ENCODE measurements around the gene GOLIM4.

Gene GOLIM4

DNA sequence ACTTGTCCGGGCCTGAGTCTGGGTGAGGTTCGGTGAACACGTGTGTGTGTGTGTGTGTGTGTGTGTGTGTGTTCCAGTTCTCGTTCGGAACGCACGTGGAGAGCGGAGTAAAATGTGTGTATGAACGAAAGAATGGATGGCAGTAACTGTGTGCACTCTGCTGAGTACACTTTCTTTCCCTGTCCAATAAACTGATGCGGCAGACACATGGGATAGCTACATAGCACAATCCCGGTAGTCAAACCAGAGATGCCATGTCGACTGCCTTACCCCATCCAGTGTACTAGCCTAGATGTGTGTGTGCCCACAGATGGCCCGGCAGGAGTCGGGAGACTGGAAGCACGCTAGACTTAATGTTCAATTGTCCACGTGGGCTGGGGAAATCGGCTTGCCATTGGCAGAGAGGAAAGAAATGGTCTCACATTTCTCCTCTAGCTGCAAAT is 507 bp upstream of the GOLIM4 start:
- peak in 1 of 2 donors; percentile 84 for DNase-seq

DNA sequence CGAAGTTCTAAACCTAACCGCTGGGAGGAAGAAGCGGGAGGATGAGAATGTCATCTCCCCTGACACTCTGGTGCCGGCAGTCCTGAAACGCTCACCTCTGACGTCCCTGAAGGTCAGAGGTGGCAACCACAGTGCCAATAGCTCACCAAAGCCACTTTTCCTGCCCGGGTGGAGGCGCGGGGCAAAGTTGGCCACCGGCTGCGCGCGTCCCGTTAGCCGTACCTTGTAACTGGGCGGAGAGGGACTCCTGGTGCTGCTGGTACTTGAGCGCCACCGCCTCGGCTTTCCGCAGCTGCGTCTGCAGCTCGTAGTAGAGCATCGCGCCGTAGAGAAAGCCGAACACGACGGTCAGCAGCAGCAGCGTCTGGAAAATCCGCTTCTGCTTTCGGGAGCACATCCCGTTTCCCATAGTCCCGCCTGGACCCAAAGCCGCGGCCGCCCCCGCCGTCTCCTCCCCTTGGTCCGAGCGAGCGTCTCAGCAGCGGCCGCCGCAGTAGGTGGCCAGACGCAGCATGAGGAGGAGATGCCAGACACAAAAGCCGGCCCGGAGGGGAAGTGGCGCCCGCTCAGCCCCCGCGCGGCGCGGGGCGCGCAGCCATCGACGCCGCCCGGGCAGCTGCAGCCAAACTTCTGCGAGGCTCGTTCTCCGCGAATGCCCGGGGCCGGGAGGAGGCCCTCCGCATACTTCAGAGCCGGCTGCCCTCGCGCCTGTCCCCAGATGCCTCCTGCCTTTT is 680 bp downstream of the GOLIM4 start:
- peak; percentile 63 to 64 for DNase-seq

DNA sequence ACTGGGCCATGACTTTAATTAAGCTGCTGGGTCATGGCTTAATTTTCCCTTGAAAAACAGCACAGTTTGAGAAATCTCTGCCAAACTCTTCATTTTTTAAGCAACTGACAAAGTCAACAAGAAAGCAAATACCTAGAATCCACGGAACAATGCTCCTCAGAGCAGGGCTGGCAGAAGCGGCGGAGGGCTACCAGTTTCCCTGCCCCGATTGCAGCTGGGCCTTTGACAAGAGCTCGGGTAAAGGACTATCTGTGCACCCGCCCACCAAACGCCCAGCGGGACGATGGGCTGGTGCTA is 1.2 kb downstream of the GOLIM4 start:
- no peak for DNase-seq

GRCh38 chr3:168093790-168094189 is 1.9 kb downstream of the GOLIM4 start:
- no peak for DNase-seq

GRCh38 chr3:168093229-168093628 is 2.5 kb downstream of the GOLIM4 start:
- DNase-seq = no peak

DNA sequence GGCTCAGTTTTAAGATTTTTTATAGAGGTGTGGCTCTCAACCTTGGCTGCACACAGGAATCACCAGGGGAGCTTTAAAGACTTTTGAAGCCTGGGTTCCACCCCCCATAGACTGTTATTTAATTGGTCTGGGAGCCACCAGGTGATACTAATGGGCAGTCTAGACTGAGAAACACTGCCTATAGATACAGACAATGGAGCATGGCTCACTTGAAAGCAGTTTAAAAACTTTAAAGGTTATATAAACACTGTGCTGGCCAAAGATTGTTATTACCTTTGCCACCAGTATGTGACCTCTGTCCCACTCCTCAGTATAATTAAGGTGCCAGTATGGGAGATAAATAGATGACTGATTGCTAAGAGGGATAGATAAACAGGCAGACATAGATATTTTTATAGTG is 3.8 kb downstream of the GOLIM4 start:
- no peak for DNase-seq

GRCh38 chr3:168091302-168091858 is 4.3 kb downstream of the GOLIM4 start:
- no peak for DNase-seq

DNA sequence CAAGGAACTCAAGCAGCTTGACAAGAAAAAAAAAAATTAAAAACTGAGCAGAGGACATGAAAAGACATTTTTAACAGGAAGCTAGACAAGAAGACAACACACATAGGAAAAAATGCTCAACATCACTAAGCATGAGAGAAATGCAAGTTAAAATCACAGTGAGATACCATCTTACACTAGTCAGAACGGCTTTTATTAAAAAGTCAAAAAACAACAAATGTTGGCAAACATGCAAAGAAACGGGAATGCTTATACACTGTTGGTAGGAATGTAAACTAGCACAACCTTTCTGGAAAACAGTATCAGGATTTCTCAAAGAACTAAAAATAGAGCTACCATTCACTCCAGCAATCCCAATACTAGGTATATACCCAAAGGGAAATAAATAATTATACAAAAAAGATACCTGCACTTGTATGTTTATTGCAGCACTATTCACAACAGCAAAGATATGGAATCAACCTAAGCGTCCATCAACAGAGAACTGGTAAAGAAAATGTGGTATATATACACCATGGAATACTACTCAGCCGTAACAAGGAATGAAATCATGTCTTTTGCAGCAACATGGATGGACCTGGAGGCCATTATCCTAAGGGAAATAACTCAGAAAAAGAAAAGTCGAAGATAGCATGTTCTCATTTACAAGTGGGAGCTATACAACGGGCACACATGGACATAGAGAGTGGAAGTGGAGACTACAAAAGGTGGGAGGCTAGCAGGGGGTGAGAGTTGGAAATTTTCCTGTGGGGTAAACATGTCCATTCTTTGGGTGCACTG is 5.2 kb downstream of the GOLIM4 start:
- no peak for DNase-seq

- no peak for DNase-seq
Observed at GRCh38 chr3:168089179-168089771, 6.4 kb downstream of the GOLIM4 start.

DNA sequence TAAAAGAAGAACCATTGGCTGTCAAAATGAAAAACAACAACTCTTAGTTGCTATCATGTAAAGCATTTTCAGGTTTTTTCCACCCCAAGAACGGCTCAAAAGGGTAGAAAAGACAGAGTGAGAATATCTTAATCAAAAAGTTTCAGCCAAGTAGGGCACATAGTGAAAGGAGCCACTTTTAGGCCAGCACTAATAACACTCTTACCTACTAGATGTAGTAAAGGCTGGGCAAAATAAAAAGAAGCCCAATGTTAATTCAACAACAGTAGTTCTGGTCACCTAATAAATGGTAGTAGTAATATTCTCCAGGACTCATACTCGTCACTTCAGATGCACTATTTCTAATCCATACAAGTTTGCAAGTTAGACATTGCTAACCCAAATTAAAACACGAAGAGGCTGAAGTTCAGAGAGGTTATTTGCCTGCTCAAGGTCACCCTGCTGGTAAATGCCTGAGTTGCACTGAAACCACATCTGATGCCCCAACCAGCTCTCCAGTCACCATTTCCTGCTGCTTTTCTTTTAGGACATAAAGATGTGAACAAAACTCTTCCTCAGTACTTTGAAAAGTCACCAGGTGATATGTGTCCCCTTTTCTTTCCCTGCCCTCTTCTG is 7.5 kb downstream of the GOLIM4 start:
- DNase-seq = no peak

GRCh38 chr3:168087539-168087938 is 8.2 kb downstream of the GOLIM4 start:
- no peak for DNase-seq

DNA sequence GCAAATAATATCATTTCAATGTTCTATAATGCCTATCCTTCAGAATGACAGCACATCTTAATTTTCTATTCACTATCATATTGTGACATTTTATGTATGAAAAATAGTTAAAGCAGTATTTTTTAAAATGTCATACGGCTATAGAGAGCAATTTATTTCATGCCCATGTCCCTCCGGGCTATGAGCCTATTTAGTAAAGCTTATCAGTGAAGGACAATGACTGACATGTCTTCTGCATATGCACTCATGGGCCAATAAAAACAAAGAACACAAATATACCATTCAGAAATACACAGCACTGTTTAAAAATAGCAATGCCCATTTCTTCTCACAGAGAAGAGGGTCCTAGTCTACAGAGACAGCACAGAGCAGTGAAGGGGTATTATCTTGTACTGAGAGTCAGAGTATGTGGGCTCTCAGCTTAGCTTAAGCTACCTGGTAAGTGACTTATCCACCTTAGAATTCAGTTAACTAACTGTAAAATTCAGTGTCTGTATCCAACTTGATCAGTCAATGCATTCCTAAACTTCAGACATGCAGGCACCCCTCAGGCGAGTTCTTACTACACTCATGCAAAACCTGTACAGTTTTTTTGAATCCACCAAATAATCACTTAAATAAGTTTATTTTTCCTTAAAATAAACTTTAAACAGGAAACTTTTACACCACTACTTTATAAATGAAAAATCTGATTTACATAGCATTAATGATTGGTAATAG is 9.0 kb downstream of the GOLIM4 start:
- DNase-seq = no peak

DNA sequence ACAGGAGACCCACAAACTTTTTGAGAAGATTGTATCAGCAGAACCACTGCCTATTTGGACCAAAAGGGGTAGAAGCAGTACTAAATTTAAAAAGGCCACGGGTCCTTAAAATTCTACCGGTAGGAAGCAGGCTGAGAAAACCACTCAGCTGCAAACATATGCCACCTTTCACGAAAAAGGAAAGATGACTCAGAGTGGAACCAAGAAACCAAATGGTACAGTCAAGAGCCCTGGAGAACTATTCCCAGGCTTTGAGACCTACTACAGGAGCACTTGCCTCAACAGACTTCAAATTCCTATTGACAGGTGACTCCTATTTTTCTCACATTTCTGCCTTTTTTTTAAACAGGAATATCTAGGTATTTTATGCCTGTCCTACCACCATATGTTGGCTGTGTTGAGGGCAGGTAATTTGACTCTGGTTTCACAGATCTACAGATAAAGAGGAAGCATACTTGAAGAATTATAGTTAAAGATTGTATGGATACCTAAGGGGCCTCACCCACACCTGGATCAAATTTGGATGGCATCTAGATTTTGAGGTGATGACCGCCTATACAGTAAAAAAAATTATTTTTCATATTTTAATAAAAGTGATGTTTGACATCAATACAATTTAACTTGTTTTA is 10.1 kb downstream of the GOLIM4 start:
- DNase-seq = no peak

DNA sequence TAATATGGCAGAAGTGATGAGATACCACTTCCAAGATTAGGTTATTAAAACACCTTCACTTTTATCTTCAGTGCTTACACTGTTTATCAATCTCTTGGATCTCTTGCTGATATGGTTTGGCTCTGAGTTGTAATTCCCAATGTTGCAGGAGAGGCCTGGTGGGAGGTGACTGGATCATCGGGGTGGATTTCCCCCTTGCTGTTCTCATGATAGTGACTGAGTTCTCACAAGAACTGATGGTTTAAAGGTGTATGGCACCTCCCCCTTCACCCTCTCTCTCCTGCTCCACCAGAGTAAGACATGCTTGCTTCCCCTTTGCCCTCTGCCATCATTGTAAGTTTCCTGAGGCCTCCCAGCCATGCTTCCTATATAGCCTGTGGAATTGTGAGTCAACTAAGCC is 11.8 kb downstream of the GOLIM4 start:
- DNase-seq = no peak

- no peak for DNase-seq
Observed at GRCh38 chr3:168081856-168082255, 13.9 kb downstream of the GOLIM4 start.

DNA sequence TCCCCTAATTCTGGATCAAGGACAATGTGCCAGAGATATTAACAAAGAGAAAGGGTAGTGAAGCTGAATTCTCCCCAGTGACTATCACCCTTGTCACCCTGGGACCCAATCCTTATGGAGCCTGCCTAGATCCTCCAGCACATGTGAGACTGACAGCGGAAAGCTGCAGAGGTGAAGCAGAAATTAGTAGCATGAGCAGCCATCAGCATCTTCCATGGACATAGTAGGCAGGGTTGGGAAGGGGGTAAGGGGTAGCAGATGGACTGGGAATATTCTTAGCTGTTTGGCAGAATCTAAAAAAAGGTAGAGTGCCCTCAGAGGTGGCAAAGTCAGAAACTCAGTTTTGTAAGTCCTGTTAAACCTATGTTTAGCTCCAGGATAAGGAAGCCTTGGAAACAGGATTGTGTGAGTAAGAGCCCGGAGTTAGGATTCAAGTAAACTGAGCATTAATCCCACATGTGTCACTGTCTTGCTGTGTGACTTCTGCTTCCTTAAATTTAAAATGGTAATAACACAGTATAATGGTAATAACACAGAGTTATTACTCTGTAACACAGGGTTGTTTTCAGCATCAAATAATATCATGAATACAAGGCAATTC is 14.5 kb downstream of the GOLIM4 start:
- DNase-seq = no peak

DNA sequence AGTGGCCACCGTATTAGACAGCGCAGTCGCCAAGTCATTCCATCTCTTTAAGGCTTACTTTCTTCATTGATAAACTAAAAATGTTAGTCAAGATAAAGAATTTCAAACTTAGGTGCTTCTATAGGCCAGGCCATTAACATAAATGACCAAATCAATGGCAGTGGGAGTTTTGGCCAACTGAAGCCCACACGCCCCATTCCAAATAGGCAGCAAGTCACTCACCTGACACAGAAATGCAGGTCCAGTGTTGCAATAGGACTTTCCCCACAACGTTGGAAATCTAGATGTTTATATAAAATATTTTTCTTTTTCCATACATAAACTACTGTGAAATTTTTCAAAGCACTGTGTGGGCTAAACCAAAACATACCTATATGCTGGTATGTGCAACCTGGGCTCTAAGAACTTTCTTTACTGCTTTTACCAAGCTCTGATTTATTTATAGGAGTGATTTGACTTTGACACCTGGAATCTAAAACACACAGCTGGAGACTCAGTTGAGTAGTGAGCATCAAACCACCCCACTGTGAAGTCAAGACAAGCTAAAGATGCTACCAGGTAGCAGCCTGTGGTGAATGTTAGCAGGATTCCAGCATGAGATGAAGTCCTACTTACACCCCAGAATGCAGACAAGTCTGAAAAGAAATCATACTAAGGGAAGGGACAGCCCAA is 15.1 kb downstream of the GOLIM4 start:
- no peak for DNase-seq

- DNase-seq = no peak
Observed at GRCh38 chr3:168080022-168080421, 15.7 kb downstream of the GOLIM4 start.

GRCh38 chr3:168077091-168077490 is 18.6 kb downstream of the GOLIM4 start:
- no peak for DNase-seq

- DNase-seq = no peak
Observed at GRCh38 chr3:168073842-168074605, 21.7 kb downstream of the GOLIM4 start.

DNA sequence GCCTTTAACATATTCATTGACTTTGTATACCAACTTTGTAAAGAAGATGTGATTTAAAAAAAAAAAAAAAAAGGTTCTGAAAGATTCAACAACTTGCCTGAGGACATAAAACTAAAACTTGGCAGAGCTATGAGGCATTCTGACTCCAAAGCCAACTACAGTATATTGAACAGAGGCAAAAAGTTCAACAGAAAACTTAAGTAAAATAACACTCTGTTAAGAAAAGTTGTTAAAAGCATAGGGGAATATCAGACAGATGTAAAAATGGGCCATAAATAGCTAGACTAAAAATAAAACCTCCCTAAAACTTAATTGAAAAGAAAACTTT is 23.4 kb downstream of the GOLIM4 start:
- no peak for DNase-seq

Measured in hippocampal formation (tissue), 2 donors.